Measurements from ENCODE around the gene NUDT13.

DNA sequence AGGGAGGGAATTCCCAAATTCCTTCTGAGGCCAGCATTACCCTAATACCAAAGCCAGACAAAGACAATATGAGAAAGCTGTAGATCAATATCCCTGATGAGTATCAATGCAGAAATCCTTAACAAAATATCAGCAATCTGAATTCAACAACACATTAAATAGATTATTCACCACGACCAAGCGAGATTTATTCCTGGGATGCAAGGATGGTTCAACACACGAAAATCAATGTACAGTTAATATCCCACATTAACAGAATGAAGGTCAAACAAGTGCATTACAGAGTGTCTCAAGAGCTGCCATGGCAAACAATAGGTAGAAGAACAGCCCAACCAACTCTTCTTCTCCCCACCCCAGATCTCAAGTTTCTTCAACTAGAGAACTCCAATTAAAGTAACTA is 51.4 kb downstream of the NUDT13 start:
- TF ChIP-seq, protein P1, sequence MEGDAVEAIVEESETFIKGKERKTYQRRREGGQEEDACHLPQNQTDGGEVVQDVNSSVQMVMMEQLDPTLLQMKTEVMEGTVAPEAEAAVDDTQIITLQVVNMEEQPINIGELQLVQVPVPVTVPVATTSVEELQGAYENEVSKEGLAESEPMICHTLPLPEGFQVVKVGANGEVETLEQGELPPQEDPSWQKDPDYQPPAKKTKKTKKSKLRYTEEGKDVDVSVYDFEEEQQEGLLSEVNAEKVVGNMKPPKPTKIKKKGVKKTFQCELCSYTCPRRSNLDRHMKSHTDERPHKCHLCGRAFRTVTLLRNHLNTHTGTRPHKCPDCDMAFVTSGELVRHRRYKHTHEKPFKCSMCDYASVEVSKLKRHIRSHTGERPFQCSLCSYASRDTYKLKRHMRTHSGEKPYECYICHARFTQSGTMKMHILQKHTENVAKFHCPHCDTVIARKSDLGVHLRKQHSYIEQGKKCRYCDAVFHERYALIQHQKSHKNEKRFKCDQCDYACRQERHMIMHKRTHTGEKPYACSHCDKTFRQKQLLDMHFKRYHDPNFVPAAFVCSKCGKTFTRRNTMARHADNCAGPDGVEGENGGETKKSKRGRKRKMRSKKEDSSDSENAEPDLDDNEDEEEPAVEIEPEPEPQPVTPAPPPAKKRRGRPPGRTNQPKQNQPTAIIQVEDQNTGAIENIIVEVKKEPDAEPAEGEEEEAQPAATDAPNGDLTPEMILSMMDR (IDR thresholded peaks at IDR 0.05): no peak
- TF ChIP-seq POLR2A (IDR thresholded peaks at IDR 0.05): no peak

All from heart left ventricle (tissue), 13 donors.